Upper lobe of right lung (tissue), 1 donor: ENCODE results near the gene CCDC69. TPM values are rescaled to one million over a fixed set of nuclear protein-coding genes. Genes with fewer than 3 reads are reported as not detected.

Experiments
- ATAC-seq: fragments of 200-7000 bp; cut with Tn5 transposase; one replicate; pipeline ENCODE4 v1.9.1; 2020; ENCODE audit warnings: mild to moderate bottlenecking, moderate library complexity
- DNase-seq: peaks from one replicate; pipeline ENCODE4 v3.0.0-alpha.2; 2020
- H3K27ac ChIP-seq: fragments of 200-600 bp; one replicate; pipeline ENCODE4 v1.8.0; 2022
- H3K27me3 ChIP-seq: fragments of 200-600 bp; one replicate; pipeline ENCODE4 v1.8.0; 2022; ENCODE audit warnings: mild to moderate bottlenecking
- H3K36me3 ChIP-seq: fragments of 200-600 bp; one replicate; pipeline ENCODE4 v1.8.0; 2022
- H3K4me1 ChIP-seq: fragments of 200-600 bp; one replicate; pipeline ENCODE4 v1.8.0; 2022
- H3K4me3 ChIP-seq: fragments of 200-600 bp; one replicate; pipeline ENCODE4 v1.8.0; 2022; ENCODE audit warnings: mild to moderate bottlenecking
- H3K9me3 ChIP-seq: fragments of 200-600 bp; one replicate; pipeline ENCODE4 v1.8.0; 2022
- CTCF ChIP-seq: fragments of 200-600 bp; IDR thresholded peaks from one replicate; pipeline ENCODE4 v1.8.0; 2022; ENCODE audit warnings: antibody characterized with exemption
- intact Hi-C: fragments of 100-400 bp; cut with DNase I; formaldehyde crosslinking; loops from one replicate; pipeline ENCODE4 v1.11.0; 2022
- total RNA-seq: library from RNA; stranded (reverse); fragmentation: NEBNext Ultra II Directional; extraction: Animal tissue kit (Norgen Biotek cat#: 25700); gene quantifications from one replicate; pipeline ENCODE4 v1.2.1, GENCODE V29; 2021
- donor health status: DM: no; HTN: yes; CAD: no; lungs with severe emphysema.

The CCDC69 gene
- total RNA-seq, 1 donor from 2014 or later, result 81.9 TPM

- H3K4me1 ChIP-seq, result peaks cover 5% of the 10 kb centered on the region
- no peak overlapping the region for H3K4me3 ChIP-seq
- no peak overlapping the region for H3K27ac ChIP-seq
- TF ChIP-seq CTCF, result no peak
- DNase-seq (no peak), ATAC-seq (no peak)
- no peaks in the 10 kb centered on the region for H3K36me3 ChIP-seq
- no peaks in the 10 kb centered on the region for H3K9me3 ChIP-seq
- no peaks in the 10 kb centered on the region for H3K27me3 ChIP-seq
- intact Hi-C loops, result loop anchor here (10.0 kb wide), 1 partner anchor 68 kb away; no protein-coding TSS in a partner anchor
Observed at GRCh38 chr5:151167022-151167421, 56.9 kb downstream of the CCDC69 start.

DNA sequence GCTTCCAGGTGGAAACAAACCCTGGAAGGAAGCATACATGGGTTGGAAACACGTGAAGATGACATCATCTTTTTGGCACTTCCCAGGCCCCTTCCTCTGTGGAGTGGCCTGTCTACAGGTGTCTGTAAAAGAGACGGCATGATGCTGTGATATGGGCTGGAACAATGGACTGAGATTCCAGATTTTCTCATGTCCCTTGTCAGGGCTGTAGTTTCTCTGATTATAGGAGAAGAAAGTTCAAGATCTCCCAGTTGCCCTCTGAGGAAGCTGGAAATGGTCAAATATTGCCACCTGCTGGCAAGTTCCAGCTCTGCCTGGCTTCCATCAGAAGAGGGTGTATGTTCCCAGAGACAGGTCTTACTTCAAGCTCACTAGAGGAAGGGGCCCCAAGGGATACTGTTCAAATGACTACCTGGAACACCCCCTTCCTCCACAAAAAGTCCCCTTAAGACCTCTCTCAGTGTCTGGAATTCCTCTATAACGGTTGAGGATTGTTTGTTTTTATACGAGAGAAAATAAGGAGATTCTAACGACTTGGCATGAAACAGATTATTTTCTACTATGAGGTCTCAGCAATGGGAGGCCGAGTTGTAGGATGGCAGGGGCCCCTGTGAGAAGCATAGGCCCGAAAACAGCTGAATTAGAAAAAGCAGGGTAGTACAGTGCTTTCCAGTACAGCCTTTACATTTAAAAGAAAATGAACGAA lies 59.1 kb downstream of the CCDC69 start:
- peaks cover 5% of the 10 kb centered on the region for H3K4me1 ChIP-seq
- intact Hi-C loops, result loop anchor here (5.0 to 10.0 kb wide), 2 partner anchors 38 to 70 kb away; no protein-coding TSS in a partner anchor
- DNase-seq (peak; percentile 72), ATAC-seq (peak; percentile 97)
- H3K36me3 ChIP-seq, result no peaks in the 10 kb centered on the region
- H3K27me3 ChIP-seq, result no peaks in the 10 kb centered on the region
- H3K9me3 ChIP-seq, result no peaks in the 10 kb centered on the region
- no peak overlapping the region for H3K27ac ChIP-seq
- TF ChIP-seq CTCF, result peak; percentile 94
- no peak overlapping the region for H3K4me3 ChIP-seq

DNA sequence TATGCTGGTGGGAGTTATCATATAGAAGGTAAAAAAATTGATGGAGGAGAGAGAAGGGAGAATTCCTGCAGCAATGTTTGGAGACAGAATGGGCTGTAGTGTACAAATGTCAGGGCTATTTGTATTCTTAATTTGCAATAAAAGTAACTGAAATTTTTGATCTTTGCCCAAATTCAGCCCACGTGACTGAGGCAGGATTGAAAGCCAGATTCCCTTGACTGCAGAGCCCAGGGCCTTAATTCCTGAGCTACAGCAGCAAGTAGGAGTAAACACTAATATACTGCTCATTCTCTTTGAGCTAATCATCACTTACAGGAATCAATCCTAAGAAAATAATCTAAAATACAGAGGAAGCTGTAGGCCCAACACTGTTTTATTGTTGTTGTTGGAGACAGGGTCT lies 61.1 kb downstream of the CCDC69 start:
- Histone ChIP-seq H3K9me3 (no peaks in the 10 kb centered on the region), H3K4me3 (no peak overlapping the region), H3K36me3 (no peaks in the 10 kb centered on the region), H3K27me3 (no peaks in the 10 kb centered on the region), H3K27ac (no peak overlapping the region), H3K4me1 (peaks cover 13% of the 10 kb centered on the region)
- DNase-seq (no peak), ATAC-seq (no peak)
- no peak for TF ChIP-seq CTCF
- intact Hi-C loops, result loop anchor here (5.0 to 10.0 kb wide), 2 partner anchors 35 to 72 kb away; no protein-coding TSS in a partner anchor

- Histone ChIP-seq H3K4me3 (no peak overlapping the region), H3K4me1 (peaks cover 30% of the 10 kb centered on the region), H3K27me3 (no peaks in the 10 kb centered on the region), H3K9me3 (no peaks in the 10 kb centered on the region), H3K36me3 (no peaks in the 10 kb centered on the region), H3K27ac (no peak overlapping the region)
- intact Hi-C loops, result loop anchor here (5.0 to 10.0 kb wide), 2 partner anchors 33 to 75 kb away; no protein-coding TSS in a partner anchor
- no peak for TF ChIP-seq CTCF
- ATAC-seq, result no peak
- DNase-seq, result no peak
Observed at GRCh38 chr5:151159649-151160373, 64.1 kb downstream of the CCDC69 start.

DNA sequence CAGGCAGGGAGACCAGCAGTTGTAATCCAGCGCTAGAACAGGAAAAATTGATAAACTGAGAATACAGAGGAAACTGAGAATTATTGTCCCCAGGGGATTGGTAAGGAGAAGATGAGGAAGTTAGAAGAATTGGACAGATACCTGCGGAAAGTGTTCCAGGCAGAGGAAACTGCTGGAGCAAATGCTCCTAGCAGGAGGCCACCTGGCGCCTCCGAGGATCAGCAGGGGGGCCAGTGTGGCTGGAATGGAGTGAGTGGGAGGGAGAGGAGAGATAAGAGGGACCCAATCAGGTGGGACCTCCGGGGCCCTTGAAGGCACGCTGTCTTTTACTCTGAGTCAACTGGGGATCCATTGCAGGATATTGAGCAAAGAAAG lies 65.6 kb downstream of the CCDC69 start:
- intact Hi-C loops, result no loop called here
- Histone ChIP-seq H3K27ac (peak overlapping the region; percentile 82), H3K4me1 (peaks cover 38% of the 10 kb centered on the region), H3K9me3 (no peaks in the 10 kb centered on the region), H3K36me3 (no peaks in the 10 kb centered on the region), H3K27me3 (no peaks in the 10 kb centered on the region), H3K4me3 (peak overlapping the region; percentile 71)
- no peak for TF ChIP-seq CTCF
- DNase-seq (no peak), ATAC-seq (no peak)
